WI38 (cell line): ENCODE measurements around the gene TRIM7.

Experiments
- H3K4me3 ChIP-seq: 2 replicates; pipeline ENCODE4 v1.5.1; 2011; ENCODE audit warnings: low read depth, mild to moderate bottlenecking, control low read depth, low read length
- TF ChIP-seq, protein P1 (sequence below): IDR thresholded peaks from 2 replicates; pipeline ENCODE4 v1.5.1; 2012; ENCODE audit warnings: low read depth, mild to moderate bottlenecking, control low read depth, low read length

TRIM7 gene

DNA sequence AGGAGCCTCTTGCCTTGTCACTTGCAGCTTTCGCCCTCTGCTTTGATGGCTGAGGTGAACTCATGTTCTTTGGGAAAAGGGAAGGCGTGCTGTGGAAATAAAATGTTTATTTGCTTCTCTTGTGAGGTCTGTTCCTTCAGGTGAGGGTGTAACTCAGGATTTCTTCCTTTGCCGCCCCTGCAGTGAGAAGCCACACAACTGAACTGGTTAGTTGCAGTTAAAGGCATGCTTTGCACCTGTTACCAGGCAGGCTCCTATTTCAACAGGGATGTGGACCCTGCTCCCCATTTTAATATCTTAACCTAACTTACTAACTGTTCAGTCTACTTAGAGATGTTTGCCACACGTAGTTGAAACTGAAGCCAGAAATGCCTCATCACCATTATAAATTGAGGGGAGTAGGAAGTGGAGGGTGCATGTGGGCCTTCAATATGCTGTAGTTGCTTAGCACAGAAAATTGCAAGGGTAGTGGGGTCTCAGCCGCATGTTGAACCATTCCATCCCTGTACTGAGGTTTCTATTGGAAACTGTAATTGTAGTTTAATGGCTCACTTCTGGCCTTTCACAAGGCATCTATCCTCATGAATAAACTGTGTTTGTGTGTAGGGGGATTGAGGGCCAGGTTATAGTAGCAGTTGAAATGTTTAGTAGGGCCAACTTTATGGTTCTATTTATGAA is 30.8 kb upstream of the TRIM7 start:
- no peak overlapping the region for H3K4me3 ChIP-seq
- TF ChIP-seq, protein P1, sequence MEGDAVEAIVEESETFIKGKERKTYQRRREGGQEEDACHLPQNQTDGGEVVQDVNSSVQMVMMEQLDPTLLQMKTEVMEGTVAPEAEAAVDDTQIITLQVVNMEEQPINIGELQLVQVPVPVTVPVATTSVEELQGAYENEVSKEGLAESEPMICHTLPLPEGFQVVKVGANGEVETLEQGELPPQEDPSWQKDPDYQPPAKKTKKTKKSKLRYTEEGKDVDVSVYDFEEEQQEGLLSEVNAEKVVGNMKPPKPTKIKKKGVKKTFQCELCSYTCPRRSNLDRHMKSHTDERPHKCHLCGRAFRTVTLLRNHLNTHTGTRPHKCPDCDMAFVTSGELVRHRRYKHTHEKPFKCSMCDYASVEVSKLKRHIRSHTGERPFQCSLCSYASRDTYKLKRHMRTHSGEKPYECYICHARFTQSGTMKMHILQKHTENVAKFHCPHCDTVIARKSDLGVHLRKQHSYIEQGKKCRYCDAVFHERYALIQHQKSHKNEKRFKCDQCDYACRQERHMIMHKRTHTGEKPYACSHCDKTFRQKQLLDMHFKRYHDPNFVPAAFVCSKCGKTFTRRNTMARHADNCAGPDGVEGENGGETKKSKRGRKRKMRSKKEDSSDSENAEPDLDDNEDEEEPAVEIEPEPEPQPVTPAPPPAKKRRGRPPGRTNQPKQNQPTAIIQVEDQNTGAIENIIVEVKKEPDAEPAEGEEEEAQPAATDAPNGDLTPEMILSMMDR, result no peak

DNA sequence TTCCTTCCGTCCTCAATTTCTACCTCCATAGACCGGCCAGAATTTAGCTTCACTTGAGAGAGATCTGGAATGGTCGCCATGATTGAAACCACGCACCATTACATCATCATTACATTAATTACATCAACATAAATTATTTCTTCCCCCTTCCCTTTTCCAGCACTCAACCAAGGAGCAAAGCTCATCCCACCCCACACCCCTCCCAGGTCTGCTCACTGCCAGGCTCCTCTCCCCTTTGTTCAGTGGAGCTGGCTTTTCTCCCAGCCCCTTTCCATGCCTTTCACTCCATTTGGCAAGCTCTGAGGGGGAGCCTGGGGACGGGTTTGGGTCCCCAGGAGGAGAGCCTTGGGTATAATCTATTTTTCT is 30.3 kb upstream of the TRIM7 start:
- no peak overlapping the region for H3K4me3 ChIP-seq
- TF ChIP-seq, protein P1, result no peak

- TF ChIP-seq, protein P1, result no peak
- no peak overlapping the region for H3K4me3 ChIP-seq
These were observed 29.7 kb upstream of the TRIM7 start for GRCh38 chr5:181234455-181235306.

DNA sequence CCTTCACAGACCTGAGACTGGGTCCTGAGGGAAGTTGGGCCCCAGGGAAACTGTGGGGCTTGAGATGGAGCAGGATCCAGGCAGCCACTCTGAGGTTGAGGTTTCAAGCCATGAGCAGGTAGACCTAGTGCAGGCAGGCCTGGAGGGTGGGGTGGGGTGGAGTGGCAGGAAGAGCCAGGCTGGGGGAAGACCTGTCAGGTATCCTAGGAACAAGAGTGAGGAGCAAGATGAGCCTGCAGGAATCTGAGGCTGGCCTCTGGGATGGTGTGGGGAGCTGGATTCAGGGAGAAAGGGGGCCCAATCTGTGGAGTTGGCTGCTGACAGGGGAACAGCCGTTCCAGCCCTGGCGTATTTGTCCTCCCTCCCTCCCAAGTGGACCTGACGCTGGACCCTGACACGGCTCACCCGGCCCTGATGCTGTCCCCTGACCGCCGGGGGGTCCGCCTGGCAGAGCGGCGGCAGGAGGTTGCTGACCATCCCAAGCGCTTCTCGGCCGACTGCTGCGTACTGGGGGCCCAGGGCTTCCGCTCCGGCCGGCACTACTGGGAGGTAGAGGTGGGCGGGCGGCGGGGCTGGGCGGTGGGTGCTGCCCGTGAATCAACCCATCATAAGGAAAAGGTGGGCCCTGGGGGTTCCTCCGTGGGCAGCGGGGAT is 28.9 kb upstream of the TRIM7 start:
- TF ChIP-seq, protein P1, result no peak

DNA sequence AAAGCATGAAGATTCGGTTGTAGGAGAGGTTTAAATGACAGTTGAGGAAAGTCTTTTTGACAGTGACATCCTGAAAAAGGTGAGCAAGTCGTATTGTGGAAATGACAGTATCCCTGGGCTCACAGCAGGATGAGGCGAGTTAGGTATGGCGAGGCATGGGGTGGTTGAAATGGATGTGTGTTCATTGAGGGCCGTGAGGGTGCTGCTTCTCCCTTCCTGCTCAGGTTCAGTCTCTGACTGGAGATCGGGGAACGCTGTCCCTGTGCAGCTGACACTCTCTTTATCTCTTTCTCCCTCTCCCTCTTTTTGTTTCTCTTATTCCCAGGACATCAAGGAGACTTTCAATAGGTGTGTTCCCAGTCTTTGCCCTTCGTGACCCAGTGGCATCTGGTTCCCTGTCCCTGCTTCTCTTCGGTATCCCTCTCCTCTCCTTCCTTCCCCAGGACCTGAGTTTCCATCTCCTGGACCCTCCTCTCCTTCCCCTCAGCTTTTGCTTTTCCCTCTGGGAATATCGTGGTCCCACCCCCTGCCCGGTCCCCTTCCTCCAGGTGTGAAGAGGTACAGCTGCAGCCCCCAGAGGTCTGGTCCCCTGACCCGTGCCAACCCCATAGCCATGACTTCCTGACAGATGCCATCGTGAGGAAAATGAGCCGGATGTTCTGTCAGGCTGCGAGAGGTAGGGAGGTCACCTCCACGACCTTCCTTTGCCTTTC is 28.2 kb upstream of the TRIM7 start:
- no peak overlapping the region for H3K4me3 ChIP-seq
- TF ChIP-seq, protein P1, result no peak

More for the DNA sequence above, 28.9 kb upstream of the TRIM7 start:
- H3K4me3 ChIP-seq, result no peak overlapping the region

GRCh38 chr5:181232593-181232992 is 27.6 kb upstream of the TRIM7 start:
- H3K4me3 ChIP-seq, result no peak overlapping the region
- TF ChIP-seq, protein P1, result no peak
